HCT116 (cell line): Measurements from ENCODE around the gene SLC15A5.

ENCODE experiments used
- EZH2 ChIP-seq: fragments of 200-600 bp; sonication (generic); IDR thresholded peaks from 2 replicates; pipeline ENCODE4 v1.6.1; 2017; ENCODE audit warnings: antibody characterized with exemption, mixed run types
- EZH2phosphoT487 ChIP-seq: fragments of 200-600 bp; IDR thresholded peaks from 2 replicates; pipeline ENCODE4 v1.6.1; 2018; ENCODE audit warnings: antibody characterized with exemption, borderline replicate concordance
- POLR2A ChIP-seq: IDR thresholded peaks from 2 replicates; pipeline ENCODE4 v1.7.0; 2011; ENCODE audit warnings: borderline replicate concordance; ENCODE audit not compliant: insufficient read depth, insufficient read length; ENCODE audit errors: extremely low read depth
- POLR2AphosphoS5 ChIP-seq: IDR thresholded peaks from 2 replicates; pipeline ENCODE4 v1.6.1; 2011; ENCODE audit warnings: mild to moderate bottlenecking, low read depth, low read length, moderate library complexity
- RAD21 ChIP-seq: IDR thresholded peaks from 2 replicates; pipeline ENCODE4 v1.6.1; 2012; ENCODE audit warnings: low read depth, mild to moderate bottlenecking
- YY1 ChIP-seq: IDR thresholded peaks from 2 replicates; pipeline ENCODE4 v1.6.1; 2011; ENCODE audit warnings: low read length, low read depth, moderate library complexity, mild to moderate bottlenecking; ENCODE audit not compliant: insufficient replicate concordance; ENCODE audit errors: extremely low read depth
- TF ChIP-seq, protein P1 (sequence below): IDR thresholded peaks from 2 replicates; pipeline ENCODE4 v1.6.1; 2012
- TF ChIP-seq, protein P2 (sequence below), 3 experiments: fragments of 200-600 bp in 1 of 3; sonication (generic) in 1 of 3; IDR thresholded peaks in 2 of 3; conservative IDR thresholded peaks in 1 of 3; 2 replicates each; pipeline ENCODE4 v1.5.1; 2012 to 2017; ENCODE audit warnings: low read depth in 2 of 3, low read length in 2 of 3, antibody characterized with exemption in 1 of 3, borderline replicate concordance in 1 of 3, control low read depth in 1 of 3, mild to moderate bottlenecking in 1 of 3, mixed read lengths in 1 of 3, mixed run types in 1 of 3, moderate library complexity in 1 of 3; ENCODE audit not compliant: insufficient read depth in 1 of 3
- TF ChIP-seq, protein P3 (sequence below): IDR thresholded peaks from 2 replicates; pipeline ENCODE4 v1.6.1; 2011; ENCODE audit warnings: mild to moderate bottlenecking, low read length, moderate library complexity; ENCODE audit not compliant: insufficient replicate concordance; ENCODE audit errors: extremely low read depth
- TF ChIP-seq, protein P4 (sequence below): IDR thresholded peaks from 2 replicates; pipeline ENCODE4 v1.6.1; 2012

DNA sequence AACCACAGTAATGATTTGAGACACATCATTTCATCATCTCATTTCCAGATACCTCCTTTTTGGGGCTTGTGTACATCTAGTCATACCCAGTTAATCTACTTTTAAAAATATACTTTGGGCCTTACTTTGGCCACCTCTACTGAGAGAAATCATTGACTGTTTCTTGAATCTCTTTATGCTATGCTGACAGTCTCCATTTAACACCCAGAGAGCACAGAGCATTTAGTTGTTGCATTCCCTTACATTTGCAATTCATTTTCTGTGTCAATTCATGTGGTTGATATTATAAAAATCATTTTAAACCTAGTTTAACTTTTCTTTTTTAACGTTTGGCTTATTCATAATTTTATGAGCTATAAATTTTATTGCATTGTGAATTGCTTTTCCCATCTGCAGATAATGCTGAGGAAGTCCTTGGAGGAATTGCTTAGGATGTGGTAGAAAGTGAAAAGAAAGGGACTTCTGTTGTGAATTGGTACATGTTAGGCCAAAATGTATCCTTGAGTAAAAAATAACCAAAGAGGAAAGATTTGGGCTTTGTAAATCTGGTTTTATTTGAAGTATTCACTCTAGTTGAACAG lies 17.0 kb upstream of the SLC15A5 start:
- TF ChIP-seq EZH2 (no peak), YY1 (no peak), POLR2A (no peak), POLR2AphosphoS5 (no peak), RAD21 (no peak), EZH2phosphoT487 (no peak)
- TF ChIP-seq, protein P1, sequence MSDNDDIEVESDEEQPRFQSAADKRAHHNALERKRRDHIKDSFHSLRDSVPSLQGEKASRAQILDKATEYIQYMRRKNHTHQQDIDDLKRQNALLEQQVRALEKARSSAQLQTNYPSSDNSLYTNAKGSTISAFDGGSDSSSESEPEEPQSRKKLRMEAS, result no peak
- TF ChIP-seq, protein P2, sequence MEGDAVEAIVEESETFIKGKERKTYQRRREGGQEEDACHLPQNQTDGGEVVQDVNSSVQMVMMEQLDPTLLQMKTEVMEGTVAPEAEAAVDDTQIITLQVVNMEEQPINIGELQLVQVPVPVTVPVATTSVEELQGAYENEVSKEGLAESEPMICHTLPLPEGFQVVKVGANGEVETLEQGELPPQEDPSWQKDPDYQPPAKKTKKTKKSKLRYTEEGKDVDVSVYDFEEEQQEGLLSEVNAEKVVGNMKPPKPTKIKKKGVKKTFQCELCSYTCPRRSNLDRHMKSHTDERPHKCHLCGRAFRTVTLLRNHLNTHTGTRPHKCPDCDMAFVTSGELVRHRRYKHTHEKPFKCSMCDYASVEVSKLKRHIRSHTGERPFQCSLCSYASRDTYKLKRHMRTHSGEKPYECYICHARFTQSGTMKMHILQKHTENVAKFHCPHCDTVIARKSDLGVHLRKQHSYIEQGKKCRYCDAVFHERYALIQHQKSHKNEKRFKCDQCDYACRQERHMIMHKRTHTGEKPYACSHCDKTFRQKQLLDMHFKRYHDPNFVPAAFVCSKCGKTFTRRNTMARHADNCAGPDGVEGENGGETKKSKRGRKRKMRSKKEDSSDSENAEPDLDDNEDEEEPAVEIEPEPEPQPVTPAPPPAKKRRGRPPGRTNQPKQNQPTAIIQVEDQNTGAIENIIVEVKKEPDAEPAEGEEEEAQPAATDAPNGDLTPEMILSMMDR (IDR thresholded peaks at IDR 0.05 in 2 of 3, conservative IDR thresholded peaks at IDR 0.05 in 1 of 3; ENCODE audit: borderline replicate concordance in 1 of 3, insufficient read depth in 1 of 3, low read depth in 2 of 3, low read length in 2 of 3), result no peak
- TF ChIP-seq, protein P3, sequence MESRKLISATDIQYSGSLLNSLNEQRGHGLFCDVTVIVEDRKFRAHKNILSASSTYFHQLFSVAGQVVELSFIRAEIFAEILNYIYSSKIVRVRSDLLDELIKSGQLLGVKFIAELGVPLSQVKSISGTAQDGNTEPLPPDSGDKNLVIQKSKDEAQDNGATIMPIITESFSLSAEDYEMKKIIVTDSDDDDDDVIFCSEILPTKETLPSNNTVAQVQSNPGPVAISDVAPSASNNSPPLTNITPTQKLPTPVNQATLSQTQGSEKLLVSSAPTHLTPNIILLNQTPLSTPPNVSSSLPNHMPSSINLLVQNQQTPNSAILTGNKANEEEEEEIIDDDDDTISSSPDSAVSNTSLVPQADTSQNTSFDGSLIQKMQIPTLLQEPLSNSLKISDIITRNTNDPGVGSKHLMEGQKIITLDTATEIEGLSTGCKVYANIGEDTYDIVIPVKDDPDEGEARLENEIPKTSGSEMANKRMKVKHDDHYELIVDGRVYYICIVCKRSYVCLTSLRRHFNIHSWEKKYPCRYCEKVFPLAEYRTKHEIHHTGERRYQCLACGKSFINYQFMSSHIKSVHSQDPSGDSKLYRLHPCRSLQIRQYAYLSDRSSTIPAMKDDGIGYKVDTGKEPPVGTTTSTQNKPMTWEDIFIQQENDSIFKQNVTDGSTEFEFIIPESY, result no peak
- TF ChIP-seq, protein P4, sequence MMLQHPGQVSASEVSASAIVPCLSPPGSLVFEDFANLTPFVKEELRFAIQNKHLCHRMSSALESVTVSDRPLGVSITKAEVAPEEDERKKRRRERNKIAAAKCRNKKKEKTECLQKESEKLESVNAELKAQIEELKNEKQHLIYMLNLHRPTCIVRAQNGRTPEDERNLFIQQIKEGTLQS, result no peak
